ENCODE results near the gene CEBPG.

The CEBPG gene

DNA sequence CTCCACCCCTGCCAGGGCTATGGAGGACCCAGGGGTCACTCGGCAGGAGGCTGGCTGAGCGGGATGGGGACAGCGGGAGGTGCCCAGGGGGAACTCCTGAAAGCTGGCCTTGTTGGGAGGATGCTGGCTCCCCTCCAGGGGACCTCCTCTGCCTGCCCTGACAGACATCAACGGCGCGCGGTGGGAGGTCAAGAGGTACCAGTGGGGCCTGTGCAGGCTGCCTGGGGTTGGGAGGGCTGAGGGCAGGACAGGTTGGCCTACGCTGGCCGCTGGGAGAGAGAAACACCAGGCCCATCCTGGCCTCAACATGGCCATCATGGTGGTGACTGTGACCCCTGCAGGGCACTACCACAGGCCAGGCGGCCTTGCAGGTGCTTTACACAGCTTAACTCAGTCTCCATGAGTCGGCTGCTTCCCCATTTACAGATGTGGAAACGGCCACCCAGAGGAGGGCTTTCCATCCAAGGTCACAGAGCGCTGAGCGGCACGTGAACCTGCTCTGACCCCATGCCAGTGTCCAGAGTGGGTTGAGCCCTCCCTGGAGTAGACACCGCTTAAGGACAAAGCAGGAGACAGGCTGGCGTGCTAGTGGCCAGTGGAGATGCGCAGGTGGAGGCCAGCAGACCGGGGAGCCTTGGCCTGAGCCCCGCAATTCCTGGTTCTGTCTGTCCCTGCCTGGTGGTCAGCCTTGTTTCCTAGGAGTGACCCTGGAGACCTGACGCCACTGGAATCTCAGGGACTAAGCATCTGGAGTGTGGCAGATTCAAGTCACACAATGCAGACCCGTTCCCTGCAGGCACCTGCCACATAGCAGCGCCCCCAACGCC lies 27.6 kb downstream of the CEBPG start:
- H3K27ac ChIP-seq = no peak overlapping the region
- TF ChIP-seq ZFX (IDR thresholded peaks at IDR 0.05) = no peak
- TF ChIP-seq, protein P1, sequence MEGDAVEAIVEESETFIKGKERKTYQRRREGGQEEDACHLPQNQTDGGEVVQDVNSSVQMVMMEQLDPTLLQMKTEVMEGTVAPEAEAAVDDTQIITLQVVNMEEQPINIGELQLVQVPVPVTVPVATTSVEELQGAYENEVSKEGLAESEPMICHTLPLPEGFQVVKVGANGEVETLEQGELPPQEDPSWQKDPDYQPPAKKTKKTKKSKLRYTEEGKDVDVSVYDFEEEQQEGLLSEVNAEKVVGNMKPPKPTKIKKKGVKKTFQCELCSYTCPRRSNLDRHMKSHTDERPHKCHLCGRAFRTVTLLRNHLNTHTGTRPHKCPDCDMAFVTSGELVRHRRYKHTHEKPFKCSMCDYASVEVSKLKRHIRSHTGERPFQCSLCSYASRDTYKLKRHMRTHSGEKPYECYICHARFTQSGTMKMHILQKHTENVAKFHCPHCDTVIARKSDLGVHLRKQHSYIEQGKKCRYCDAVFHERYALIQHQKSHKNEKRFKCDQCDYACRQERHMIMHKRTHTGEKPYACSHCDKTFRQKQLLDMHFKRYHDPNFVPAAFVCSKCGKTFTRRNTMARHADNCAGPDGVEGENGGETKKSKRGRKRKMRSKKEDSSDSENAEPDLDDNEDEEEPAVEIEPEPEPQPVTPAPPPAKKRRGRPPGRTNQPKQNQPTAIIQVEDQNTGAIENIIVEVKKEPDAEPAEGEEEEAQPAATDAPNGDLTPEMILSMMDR (conservative IDR thresholded peaks at IDR 0.05) = no peak

DNA sequence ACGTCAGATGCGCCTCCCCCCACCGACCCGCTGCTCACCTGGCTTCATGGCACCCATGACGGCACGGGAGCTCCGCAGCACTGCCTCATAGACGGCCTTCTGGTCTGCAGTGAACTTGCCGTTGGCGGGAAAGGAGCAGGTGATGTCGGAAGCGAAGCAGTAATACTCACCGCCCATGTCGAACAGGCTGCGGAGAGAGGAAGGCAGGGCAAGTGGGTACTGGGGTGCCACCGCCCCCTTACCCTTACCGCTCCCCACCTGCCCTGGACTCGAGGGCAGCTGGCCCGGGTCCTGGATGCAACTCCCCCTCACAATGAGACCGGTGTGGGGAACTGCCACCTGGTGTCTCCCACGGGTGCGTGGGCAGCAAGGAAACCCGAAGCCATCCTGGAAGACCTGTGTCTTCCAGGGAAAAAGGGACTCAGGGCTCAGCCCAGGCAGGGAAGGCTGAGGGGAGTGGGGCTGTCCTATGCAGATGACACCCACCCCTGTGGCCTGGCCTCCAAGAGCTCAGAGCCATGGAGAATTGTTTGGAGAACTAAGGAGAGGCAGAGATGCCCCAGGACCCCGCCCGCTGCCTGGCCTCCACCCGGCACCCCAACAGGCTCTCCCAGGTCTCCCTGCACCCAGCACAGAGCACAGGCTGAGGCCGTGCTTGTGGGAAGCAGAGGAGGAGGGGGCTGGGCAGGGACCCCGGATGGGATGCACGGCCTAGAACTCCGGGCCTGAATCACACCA lies 28.3 kb downstream of the CEBPG start:
- no peak overlapping the region for H3K27ac ChIP-seq
- TF ChIP-seq ZFX (IDR thresholded peaks at IDR 0.05) = no peak
- TF ChIP-seq, protein P1 (conservative IDR thresholded peaks at IDR 0.05) = no peak

DNA sequence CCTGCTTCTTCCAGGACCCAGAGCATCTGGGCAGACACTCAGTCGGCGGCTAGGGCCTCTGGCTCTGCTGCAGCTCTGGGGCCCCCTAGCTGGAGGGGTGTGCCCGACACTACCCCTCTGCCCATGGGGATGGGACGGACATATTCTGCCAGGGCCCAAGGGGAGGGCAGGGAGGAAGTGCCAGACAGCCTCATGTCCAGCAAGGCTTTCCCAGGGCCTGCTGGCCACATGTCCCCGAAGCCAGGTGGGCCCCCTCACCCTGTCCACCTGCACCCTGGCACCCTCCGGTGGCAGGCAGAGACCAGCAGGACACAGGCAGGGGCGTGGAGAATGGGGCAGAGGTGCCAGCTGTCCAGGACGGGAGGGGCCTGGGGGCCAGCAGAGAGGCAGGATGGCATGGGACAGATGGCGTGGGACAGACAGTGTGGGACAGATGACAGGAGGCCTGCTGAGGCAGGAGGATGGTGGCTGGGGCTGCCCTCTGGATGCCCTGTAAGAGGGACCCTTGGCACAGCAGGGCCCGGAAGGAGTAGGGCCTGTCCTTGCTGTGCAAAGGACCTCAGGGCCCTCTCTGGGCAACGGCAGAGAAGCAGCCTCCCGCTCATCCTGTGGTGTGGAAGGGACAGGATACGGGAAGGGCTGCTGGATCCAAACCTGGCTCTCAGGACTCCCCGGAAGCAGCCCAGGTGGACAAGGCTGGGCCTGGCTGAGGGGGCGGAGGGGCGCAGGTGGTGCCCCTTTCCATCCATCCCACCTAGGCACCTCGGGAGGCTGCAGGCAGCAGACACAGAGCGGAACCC lies 29.1 kb downstream of the CEBPG start:
- TF ChIP-seq ZFX (IDR thresholded peaks at IDR 0.05) = no peak
- TF ChIP-seq, protein P1 (conservative IDR thresholded peaks at IDR 0.05) = no peak; the same call in 1 of the 2 replicates
- H3K27ac ChIP-seq = no peak overlapping the region

DNA sequence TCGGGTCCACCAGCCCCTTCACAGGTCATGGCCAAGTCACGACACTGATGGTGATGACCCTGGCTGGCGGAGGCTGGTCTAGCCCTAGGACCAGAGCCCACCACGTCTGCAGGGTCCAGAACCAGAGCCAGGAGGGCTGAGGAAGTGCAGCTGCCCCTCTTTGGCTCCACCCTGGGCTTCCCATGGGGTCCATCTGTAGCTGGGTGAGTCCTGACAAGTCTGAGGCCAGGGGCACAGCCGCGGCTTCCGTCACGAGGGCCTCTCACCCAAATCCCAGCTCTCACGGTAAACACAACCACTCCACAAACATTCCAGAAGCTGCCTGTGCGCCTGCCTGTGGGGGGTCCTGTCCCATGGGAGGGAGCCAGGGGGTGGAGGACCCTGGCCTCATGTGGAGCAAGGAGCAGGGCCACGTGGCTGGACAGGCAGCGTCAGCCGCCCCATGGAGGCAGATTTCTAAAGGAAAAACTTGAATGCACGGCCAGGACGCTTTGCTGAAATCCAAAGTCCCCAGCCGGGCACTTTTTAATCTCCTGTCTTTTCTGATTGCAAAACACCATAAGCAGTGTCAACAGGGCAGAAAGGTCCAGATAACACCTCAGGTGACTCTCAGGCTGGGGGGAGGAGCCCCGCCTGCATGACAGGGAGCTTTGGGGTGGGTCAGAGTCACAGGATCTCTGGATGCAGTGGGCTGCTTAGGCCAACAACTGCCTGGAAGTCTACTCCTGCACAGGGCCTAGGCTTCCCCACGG lies 29.9 kb downstream of the CEBPG start:
- no peak for TF ChIP-seq ZFX (IDR thresholded peaks at IDR 0.05)
- TF ChIP-seq, protein P1 (conservative IDR thresholded peaks at IDR 0.05) = no peak
- H3K27ac ChIP-seq = no peak overlapping the region

DNA sequence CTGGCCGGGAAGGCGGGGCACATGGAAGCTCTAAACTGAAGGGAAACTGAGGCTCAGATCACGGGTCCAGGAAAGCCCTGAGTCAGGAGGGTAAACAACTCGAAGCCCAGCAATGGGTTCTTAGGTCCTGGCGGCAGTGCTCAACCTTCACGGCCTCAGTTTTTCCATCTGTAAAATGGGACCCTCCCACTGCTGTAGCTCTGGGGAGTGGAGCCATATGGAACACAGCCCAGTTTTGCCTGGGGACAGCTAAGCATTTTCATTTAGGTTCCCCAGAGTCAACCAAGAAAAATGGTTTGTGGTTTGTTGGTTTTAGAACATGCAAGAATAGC lies 30.4 kb downstream of the CEBPG start:
- no peak overlapping the region for H3K27ac ChIP-seq
- TF ChIP-seq, protein P1 (conservative IDR thresholded peaks at IDR 0.05) = no peak
- no peak for TF ChIP-seq ZFX (IDR thresholded peaks at IDR 0.05)

DNA sequence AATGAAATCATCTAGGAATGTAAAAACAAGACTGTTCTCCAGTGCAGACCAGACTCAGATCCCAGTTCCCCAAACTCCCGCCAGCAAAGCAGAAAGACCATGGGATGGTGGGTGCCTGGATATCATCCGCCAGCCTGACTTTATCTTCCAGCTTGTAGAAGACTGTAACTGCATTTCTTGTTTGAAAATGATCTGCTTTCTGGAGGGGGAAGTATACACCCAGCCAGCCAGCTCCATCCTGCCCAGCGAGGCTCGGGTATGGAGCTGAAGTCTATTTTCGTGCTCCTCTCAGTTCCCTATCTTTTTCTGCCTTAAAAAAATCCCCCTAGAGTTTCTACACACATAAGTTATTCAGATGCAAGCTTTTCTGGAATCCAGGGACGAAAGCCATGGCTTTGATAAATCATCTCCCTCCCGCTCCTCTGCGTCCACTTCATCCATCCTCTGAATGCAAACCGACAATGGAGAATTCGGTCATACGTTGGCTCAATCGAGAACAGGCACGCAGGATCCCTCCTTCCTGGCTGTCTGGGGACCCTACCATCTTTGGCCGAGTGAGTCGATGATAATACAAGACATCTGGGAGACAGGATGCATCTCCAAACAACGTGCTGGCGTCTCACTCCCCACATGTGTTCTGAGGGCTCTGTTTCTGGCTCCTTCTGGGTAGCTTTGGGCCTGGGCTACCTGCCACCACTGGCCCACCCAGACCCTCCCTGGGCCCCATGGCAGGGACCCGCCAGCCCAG lies 31.2 kb downstream of the CEBPG start:
- H3K27ac ChIP-seq = no peak overlapping the region
- TF ChIP-seq, protein P1 (conservative IDR thresholded peaks at IDR 0.05) = no peak
- TF ChIP-seq ZFX (IDR thresholded peaks at IDR 0.05) = no peak
